Skeletal muscle cell (primary cell): Measurements from ENCODE around the gene PPP1R10.

Experiments
- DNase-seq: peaks from one replicate; pipeline ENCODE4 v3.0.0-alpha.2; 2010; ENCODE audit warnings: low read depth
- H3K4me3 ChIP-seq: 2 replicates; pipeline ENCODE4 v1.5.1; 2011; ENCODE audit warnings: low read depth, mild to moderate bottlenecking, control low read depth, low read length, moderate library complexity

Gene PPP1R10

DNA sequence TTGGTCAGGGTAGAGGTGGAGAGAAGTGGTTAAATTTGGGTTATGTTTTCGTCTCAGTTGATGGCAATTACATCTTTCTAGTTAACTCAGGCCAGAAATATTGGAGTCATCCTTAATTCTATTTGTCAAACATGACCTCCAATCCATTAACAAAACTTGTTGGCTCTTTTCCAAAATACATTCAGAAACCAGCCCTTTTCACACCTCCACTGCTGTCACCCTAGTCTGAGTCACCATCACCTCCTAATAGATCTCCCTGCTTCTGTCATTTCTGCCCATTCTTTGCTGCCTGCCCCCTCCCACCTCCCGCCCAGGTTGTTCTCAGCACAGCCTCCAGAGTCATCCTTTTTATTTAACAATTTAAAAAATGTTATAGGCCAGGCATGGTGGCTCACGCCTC, 48.8 kb downstream of the PPP1R10 start:
- DNase-seq: no peak
- H3K4me3 ChIP-seq: no peak overlapping the region

DNA sequence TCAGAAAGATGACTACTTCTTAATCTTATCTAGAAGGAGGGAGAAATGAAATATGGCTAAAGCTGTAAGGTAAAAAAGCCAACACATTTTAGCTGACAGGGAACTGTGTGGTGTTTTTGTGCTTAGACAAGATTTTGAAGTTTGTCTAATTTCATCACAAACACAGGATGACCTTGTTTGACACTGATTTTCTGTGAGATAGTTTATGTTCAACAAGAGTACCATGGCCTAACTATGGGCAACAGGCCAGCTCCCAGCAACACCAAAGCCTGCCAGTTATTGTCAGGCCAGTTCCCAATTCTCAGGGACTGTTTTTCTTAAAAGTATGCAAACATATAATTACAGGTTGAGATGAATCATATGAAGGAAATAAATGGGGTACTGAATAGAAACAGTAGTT, 51.3 kb downstream of the PPP1R10 start:
- no peak for DNase-seq
- no peak overlapping the region for H3K4me3 ChIP-seq

DNA sequence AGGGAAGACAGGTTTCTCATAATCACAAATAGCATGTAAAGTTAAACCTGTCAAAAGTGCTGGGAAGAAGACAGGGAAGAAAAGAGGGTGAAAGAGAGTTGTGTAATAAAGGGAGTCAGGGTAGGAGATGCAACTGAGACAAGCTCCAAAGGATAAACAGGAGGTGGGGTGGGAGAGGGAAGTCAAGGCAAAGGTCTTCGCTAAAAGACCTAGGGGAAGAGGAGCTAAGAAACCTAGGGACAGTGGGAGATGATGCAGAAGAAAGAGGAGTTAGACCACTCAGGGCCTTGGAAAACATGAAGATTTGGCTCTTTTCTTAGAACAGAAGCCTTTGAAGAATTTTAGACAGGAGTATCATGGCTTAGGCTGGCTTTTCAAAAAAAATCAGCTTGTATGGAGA, 52.9 kb downstream of the PPP1R10 start:
- no peak overlapping the region for H3K4me3 ChIP-seq
- no peak for DNase-seq

DNA sequence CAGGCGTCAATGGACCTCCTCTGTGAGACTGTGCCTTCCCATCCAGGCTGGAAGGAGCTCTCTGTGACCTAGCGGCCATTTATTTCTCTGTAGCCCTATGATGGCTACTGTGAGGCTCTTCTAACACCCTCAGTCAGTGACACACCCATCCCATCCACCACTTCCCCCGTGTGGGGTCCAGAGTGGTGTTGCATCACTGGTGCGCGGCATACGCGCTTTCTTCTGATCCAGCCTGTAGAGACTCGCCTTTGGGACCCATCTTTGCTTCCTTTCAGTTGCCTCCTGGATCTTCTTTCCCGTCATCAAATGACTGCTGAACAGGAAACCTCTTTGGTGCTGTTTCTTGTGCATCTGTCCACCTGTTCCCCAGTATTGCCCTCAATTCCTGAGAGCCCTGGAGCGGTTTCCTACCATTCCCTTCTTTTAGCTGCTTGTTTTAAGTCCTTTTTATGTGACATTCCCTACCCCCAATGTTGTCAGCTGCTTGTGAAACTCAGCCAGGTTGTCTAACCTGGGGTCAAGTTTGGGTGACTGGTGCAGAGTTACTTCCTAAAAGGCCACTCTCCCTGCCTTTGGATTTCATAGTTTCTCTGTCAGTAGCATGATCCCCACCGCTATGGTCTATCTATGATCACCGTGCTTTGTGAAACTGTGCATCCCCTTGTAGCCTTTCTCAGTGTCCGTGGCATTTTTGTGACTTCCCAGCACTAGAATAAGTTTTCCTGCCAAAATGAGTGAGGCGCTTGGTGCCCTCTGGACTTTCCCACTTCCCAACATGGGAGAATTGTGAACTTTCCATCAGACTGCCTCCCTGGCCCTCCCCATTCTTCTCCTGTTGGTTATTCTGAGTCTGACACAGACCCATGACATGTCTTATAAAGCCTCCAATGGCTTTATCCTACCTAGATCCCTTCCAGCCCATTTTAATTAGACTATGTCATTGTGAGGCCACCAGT, 54.3 kb downstream of the PPP1R10 start:
- DNase-seq: no peak
- no peak overlapping the region for H3K4me3 ChIP-seq

DNA sequence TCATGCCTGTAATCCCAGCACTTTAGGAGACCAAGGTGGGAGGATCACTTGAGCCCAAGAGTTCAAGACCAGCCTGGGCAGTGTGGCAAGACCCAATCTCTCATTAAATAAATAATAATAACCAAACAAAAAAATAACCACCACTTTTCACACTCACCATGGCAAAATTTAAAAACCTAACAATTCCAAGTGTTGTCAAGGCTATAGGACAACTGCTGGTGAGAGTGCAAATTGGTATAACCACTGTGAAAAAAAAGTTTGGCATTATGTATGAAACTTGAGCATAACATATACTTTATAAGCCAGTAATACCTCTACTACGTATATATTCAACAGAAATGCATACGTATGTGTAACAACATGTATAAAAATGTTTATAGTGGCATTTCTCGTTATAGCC, 56.1 kb downstream of the PPP1R10 start:
- no peak for DNase-seq
- H3K4me3 ChIP-seq: no peak overlapping the region

DNA sequence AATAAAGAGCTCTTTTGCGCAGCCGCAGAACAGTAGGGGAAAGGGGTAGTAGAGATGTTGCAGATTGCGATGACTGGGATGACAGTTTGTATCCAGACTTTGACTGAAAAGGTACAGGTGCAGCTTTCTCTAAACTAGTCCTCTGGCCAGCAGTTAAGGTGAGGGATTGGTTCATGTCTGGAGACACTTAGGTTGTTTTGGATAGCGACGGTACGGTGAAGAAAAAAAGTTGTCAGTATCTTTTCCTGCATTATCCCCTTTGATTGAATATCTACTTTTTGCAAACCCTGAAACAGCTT, 59.4 kb downstream of the PPP1R10 start:
- DNase-seq: no peak
- peak overlapping the region; percentile 99 for H3K4me3 ChIP-seq

DNA sequence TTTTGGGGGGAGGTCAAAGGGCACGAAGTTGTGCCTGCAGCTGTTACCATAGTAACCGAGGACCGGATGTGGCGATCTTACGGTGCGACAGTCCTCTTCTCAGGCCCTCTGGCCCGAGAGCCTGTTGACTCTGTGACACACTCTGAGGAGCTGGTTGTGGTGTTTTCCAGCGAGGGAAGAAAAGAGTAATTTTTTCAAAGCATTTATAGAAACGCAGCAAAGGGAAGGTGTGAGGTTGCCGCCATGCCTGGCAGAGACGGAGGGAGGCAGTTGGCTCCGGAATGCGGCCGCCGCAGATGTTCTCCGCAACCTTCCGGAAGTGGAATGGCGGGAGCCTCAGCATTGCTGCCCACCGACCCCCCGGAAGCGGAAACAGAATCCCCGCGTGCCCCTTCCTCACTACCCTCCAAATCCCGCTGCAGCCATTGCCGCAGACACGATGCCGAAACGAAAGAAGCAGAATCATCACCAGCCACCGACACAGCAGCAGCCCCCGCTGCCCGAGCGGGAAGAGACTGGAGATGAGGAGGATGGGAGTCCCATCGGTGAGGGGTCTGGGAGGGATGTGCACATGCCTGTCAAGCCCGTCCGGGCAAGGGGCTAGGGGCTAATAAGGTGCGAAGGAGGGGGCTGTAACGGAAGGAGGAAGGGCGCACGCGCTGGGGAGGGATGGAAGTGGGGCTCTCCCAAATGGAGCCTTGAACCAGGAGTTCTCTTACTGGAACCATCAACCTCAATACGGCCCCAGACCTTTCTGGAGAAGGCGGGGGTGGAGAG, 59.9 kb downstream of the PPP1R10 start, which contains the start of gene PRR3:
Gene PRR3 (plus strand): TSS at position 390 of the 777 bp plus-strand sequence. CDS start 50 bp downstream, at position 440.
- peak within 1 kb of the TSS; percentile 99 for H3K4me3 ChIP-seq

DNA sequence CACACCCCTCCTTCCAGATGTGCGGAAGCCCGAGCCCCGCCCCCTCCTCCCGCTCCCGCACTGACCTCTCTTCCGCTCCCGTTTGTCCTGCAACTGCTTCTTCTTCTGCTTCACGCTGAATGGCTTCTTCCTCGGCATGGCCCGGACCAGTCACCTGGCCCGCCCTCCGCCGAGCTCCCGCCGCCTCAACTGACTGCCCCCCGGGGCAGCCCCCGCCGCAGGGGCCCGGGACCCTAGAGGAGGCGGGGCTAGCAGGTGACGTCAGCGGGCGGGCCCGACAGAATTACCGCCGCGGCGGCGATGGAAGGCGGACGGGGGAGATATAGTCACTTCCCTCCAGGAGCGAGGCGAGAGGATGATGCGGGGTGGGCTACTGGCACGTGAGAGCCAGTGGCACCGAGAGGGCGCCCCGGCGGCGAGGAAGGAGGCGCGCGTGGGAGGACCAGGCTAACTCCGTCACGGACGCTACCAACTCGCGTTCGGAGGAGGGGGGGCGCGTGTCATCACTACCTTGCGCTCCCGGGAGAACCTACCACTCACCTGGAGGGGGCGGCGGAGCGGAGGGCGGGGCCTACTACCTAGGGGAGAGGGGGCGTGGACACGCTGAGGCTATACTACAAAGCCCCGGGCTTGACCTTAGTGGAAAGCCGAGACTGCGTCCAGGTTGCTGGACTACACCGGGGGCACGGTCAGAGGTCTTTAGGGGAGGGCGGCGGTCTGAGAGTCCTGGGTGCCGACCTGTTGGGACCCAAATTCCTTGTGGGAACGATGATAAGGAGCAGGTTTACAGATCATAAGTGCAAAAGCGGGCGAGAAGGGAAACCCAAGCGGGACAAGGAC, 60.8 kb downstream of the PPP1R10 start, which contains the start of gene GNL1:
Gene GNL1 (minus strand): TSS at position 424 of the 840 bp plus-strand sequence. CDS start 286 bp downstream, at position 138.
- peak; percentile 64 for DNase-seq
- peak within 1 kb of the TSS; percentile 99 for H3K4me3 ChIP-seq

More for the DNA sequence above, 59.9 kb downstream of the PPP1R10 start, which contains the start of gene PRR3:
- peak; percentile 66 for DNase-seq

DNA sequence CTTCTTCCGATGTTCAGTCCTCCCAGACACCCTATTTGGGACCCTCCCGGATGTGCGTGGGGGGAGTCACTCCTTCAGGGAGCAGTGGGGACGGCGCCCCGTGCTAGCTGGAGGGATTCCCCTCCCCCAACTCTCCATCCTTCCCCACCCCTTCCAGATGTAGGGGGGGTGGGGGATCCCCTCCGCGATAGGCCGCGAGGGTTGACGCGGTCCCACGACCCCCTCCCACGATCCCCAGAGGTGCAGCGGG, 61.3 kb downstream of the PPP1R10 start:
- no peak for DNase-seq
- peak overlapping the region; percentile 99 for H3K4me3 ChIP-seq

DNA sequence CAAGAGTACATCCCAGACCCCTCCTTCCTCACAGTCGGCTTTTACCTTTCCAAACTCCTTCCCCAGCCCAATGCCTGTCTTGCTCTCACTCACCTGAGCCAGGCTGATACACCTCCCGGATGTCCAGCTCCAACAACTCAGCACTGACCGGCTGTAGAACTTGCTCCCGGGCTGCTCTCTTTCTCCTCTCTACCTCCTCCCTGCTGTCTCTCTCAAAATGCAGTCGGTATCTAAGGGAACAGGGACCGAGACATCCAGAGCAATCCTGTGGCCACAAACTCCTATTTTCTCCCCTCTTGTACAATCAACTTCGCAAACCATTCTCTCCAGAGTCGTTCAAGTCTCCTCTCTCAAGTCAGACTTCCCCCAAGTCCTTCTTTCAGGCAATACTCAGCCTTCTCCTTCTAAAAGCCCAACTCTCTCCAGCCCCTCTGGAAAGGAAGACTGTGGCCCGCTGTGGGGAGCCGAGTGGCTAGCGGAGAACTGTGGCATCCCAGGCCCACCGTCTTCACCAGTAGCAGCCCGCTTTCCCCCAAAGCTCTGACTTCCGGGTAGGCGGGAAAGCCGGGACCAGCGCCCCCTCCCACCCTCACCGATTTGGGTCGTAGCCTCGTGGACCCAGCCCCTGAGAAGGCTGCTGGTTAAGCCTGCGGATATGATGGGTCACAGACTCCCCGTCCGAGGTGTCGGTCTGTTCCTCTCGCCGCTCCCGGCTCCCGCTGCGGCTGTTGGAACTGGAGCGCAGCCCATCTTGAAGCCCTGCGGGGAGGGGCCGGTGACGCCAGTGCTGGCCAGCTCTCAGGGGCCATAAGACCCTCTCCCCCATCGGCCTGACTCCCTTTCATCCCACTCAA, 61.9 kb downstream of the PPP1R10 start:
- peak overlapping the region; percentile 99 for H3K4me3 ChIP-seq
- DNase-seq: no peak

DNA sequence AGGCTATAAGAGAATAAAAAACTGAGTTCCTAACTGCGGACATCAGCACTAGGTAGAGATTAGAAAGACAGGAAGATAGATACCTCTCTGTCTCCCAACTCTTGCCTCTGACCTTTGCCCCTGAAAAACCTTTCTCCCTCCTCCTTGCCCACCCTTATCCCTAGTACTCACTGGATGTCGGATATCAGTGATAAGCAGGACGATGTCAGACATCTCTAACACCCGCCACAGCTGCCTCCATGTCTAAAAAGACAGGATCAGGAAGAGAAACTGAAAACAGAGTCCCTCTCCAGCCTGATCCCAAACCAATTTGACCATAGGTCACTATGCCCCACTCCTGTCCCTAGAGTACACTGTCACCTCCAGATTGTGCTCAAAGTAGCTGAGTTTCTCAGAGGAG, 62.6 kb downstream of the PPP1R10 start:
- H3K4me3 ChIP-seq: peak overlapping the region; percentile 99

More for the DNA sequence above, 62.6 kb downstream of the PPP1R10 start:
- DNase-seq: no peak
